GM20000 (cell line): ENCODE data around the gene CACNB2.
"Not testable (repeated sequence)": the region's sequence is repeated elsewhere in the genome, so short reads cannot be mapped to it uniquely, and the experiment has no call there.

Experiments
- DNase-seq: peaks from one replicate; pipeline ENCODE4 v3.0.0; 2012; ENCODE audit warnings: low spot score
- TF ChIP-seq, protein P1 (sequence below): IDR thresholded peaks from 2 replicates; pipeline ENCODE4 v1.5.1; 2012; ENCODE audit warnings: mild to moderate bottlenecking, control low read depth; ENCODE audit errors: extremely low read depth, missing control alignments

The CACNB2 gene

DNA sequence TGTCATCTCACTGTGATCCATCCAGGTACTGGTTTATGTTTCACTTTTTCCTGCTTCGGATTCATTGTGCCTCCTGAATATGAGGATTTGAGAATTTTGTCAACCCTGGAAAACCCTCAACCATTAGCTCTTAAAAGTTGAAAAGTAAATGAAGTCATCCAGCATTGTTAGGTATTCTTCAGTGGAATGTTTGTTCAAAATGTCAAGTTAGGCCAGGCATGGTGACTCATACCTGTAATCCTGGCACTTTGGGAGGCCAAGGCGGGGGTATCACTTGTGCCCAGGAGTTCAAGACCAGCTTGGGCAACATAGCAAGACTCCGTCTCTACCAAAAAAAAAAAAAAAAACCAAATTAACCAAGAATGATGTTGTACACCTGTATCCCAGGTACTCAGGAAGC is 289.1 kb downstream of the CACNB2 start:
- no peak for DNase-seq
- TF ChIP-seq, protein P1, sequence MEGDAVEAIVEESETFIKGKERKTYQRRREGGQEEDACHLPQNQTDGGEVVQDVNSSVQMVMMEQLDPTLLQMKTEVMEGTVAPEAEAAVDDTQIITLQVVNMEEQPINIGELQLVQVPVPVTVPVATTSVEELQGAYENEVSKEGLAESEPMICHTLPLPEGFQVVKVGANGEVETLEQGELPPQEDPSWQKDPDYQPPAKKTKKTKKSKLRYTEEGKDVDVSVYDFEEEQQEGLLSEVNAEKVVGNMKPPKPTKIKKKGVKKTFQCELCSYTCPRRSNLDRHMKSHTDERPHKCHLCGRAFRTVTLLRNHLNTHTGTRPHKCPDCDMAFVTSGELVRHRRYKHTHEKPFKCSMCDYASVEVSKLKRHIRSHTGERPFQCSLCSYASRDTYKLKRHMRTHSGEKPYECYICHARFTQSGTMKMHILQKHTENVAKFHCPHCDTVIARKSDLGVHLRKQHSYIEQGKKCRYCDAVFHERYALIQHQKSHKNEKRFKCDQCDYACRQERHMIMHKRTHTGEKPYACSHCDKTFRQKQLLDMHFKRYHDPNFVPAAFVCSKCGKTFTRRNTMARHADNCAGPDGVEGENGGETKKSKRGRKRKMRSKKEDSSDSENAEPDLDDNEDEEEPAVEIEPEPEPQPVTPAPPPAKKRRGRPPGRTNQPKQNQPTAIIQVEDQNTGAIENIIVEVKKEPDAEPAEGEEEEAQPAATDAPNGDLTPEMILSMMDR: no peak

DNA sequence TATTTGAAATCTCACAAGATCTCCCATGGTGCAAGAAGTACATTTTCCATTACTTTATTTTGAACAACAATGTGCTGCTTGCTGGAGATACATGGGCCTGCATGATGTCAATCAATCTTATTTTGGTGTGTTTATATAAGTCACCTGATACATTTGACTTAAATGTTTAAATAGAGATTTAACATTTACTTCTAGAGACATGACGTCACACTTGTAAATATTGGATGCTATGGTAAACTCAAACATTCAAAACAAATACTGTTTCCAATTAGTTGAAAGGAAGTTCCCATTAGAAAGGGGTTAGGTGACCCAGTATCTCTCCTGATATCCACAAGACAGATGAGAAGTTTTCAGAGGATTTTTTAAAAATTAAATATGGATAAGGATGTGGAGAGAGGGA is 296.7 kb downstream of the CACNB2 start:
- no peak for DNase-seq
- TF ChIP-seq, protein P1: no peak

DNA sequence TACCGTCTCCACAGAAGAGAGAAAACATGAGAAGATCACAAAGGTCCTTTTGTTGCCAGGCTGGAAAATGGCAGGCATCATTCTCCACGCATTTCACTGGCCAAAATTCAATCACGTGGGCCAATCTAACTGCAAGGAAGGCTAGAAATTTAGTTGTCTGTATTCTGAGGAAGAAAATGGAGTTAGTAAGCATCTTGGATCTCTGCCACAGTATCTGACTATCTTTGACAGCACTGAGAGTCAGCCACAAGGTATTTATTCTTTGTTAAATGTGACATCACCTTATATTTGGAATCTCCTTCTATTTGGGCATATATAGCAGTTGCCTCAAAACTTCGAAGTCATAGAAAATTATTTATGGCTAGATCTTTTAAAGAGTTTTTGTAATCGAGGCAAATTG is 297.3 kb downstream of the CACNB2 start:
- no peak for DNase-seq
- TF ChIP-seq, protein P1: no peak

DNA sequence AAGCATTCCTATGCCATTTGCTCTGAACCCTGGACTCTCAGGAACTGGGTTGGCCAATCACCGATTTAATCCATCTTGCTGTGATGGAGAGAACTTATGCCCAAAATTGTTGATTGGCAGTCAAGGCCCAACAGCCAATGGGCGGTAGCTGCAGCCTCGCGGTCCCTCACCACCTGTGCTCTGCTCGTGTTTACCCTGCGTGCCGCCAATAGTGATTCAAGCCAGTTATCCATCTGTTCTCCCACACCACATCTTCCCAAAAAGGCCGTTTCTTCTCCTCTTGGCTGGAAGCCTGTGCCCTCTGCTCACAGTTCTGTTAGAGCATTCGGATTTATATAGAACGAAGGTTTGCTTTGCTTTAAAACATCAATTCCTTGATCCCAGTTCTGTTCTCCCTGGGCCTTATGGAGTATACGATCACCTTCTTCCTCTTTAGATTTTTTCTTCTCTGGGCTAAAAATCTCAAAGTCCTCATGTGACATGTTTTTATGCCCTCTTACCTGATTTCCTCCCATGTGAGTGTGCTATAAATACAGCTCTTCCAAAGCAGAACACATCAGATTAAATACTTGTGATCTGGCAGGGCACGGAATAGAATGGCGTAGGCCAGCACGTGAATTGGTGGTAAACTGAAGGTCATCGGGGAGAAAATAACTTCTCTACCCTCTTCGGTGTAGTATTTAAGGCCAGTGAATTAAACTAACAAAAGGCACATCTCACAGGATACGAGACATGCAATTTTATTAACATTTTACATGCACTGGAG is 298.3 kb downstream of the CACNB2 start:
- DNase-seq: no peak
- TF ChIP-seq, protein P1: no peak

DNA sequence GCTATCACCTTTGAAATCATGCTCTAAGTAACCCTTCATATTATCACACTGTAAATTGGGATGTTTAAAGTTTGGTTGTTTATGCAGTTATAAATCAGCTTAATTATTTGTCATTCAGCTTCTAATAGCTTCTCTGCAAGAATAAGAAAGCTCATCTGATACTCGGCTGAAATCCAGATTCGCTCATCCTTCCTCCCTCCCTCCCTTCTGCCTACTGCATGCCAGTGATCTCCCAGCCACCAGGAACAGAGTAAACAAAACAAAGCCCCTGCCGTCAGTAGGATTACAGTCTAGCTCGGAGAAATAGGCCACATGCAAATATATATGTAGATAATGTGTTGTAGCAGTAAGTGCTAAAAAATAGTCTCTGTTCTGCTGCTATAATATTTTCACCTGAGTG is 299.4 kb downstream of the CACNB2 start:
- TF ChIP-seq, protein P1: no peak

DNA sequence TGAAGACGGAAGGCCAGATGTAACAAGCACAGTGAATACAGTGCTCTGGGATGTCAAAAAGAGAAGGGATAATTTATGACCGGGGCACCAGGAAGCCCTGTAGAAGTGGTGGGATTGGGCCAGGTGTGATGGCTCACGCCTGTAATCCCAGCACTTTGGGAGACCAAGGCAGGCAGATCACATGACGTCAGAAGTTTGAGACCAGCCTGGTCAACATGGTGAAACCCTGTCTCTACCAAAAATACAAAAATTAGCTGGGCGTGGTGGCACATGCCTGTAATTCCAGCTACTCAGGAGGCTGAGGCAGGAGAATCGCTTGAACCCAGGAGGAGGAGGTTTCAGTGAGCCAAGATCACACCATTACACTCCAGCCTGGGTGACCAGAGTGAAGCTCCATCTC is 305.4 kb downstream of the CACNB2 start:
- not testable (repeated sequence) for DNase-seq

More for the DNA sequence above, 299.4 kb downstream of the CACNB2 start:
- DNase-seq: no peak

DNA sequence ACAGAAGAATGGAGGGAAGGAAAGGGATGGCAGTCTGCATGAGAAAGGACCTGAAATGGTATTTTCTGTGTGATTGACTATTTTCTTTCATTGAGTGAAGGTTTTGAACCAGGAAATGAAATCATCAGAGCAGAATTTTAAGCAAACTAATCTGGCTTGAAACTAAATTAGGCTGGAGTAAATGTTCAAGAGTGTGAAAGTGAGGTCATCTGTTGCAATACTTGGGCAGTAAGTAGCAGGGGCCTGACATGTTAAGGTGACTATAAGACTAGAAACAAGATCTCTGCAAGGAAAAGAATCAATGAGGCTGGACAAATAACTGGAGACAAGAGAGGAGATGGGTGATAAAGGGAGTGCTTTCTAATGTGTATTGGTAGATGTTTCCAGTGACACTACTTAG is 306.0 kb downstream of the CACNB2 start:
- TF ChIP-seq, protein P1: no peak
- DNase-seq: peak; percentile 14

DNA sequence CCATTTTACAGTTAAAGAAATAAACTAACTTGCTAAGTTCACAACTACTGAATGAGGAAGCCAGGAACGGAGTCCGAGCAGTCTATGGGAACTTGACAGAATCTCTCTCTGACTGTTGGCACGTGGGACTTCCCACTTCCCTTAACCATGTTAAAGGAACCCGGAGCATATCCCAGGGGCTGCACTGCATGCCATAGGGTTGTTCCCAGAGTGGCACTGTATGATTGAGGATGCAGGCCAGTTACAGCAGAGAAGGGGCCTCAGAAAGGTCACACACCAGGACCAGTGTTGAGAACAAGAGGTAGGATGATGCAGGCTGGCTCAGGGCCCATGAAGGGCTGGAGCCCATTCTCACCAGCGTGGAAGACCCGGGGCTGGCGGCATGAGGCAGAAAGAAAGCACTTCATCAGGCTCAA is 309.4 kb downstream of the CACNB2 start:
- no peak for DNase-seq
- TF ChIP-seq, protein P1: no peak
